ENCODE measurements around the gene CA5A. TPM values are rescaled to one million over a fixed set of nuclear protein-coding genes. Genes with fewer than 3 reads are reported as not detected.
A peak's percentile ranks its signal among the peaks of the same experiment; 100 is the strongest.

The CA5A gene
- total and polyA plus RNA-seq, 2 of the 13 experiments (the other 11 are each of a cell fraction or from before 2014, with no cell fraction given): 66.8 to 106 TPM

DNA sequence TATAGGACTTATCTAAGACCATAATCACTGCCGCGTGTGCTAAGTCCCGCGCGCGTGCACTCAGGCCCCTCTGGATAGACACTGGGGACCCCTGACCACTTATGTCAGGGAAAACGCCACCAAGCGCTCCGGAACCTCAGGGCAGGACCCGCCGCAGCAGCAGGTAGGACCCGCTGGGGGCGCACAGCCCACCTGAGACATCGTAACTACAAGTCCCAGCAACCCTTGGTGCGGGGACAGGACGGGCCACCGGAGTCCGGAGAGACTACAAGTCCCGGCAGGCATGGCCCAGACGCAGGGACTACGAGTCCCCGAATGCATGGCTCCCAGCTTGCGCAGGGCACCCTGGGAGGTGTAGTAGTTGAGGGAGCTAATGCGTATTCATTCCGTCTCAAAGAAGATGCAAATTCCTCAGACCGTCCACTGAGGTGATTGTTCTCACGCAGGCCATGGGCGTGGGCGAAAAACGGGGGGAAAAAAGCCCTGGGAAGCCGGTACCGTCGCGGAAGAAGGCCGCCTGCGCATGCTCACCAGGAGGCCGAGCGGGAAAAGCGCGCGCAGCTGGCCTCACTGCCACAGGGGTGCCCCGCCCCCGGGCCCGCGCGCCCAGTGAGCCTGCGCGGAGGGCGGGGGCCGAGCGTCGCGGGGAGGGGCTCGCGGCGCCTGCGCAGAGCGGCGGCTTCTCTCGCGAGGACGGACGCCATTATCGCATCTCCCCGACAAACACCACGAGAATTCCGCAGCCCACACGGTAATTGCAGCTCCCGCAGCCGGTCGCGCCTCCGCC lies 14.6 kb upstream of the CA5A start, which contains the start of gene BANP (continued):
- TF ChIP-seq TARDBP (CRISPR knock-in tag; IDR thresholded peaks at IDR 0.05) (peak; percentile 90; the same call in 1 of the 2 replicates), STAG1 (CRISPR knock-in tag; IDR thresholded peaks at IDR 0.05) (peak; percentile 31; the same call in 1 of the 2 replicates), ZNF563 (CRISPR knock-in tag; IDR thresholded peaks at IDR 0.05) (peak; percentile 58), TP53 (CRISPR knock-in tag; conservative IDR thresholded peaks at IDR 0.05) (peak; percentile 92; the same call in 1 of the 2 replicates), HNRNPL (IDR thresholded peaks at IDR 0.05; ENCODE audit: low read depth, low read length) (peak; percentile 66; the same call in 1 of the 2 replicates), ATF7-NPFF (CRISPR knock-in tag; IDR thresholded peaks at IDR 0.05; ENCODE audit: low read depth) (peak; percentile 67; the same call in 1 of the 2 replicates), POGZ (CRISPR knock-in tag; IDR thresholded peaks at IDR 0.05) (peak; percentile 86; the same call in 1 of the 2 replicates), ARID2 (CRISPR knock-in tag; IDR thresholded peaks at IDR 0.05; ENCODE audit: borderline replicate concordance) (no peak), ZNF737 (CRISPR knock-in tag; IDR thresholded peaks at IDR 0.05; ENCODE audit: borderline replicate concordance) (0 out of 2 replicates have a peak, but pooled peaks have one; percentile 12), KLF6 (CRISPR knock-in tag; IDR thresholded peaks at IDR 0.05) (peak; percentile 13; the same call in 1 of the 2 replicates), ZNF121 (CRISPR knock-in tag; IDR thresholded peaks at IDR 0.05) (no peak), MAZ (IDR thresholded peaks at IDR 0.05; ENCODE audit: borderline replicate concordance, low read depth, low read length) (peak; percentile 99), MAZ (CRISPR knock-in tag; IDR thresholded peaks at IDR 0.05; ENCODE audit: low read depth) (peak; percentile 100), ZNF136 (CRISPR knock-in tag; IDR thresholded peaks at IDR 0.05; ENCODE audit: low read depth) (0 out of 2 replicates have a peak, but pooled peaks have one; percentile 37), ZNF644 (CRISPR knock-in tag; IDR thresholded peaks at IDR 0.05; ENCODE audit: low read depth) (no peak), ZNF350 (CRISPR knock-in tag; IDR thresholded peaks at IDR 0.05; ENCODE audit: borderline replicate concordance, low read depth) (peak; percentile 98), ZNF496 (CRISPR knock-in tag; IDR thresholded peaks at IDR 0.05; ENCODE audit: insufficient replicate concordance) (no peak), MZF1 (CRISPR knock-in tag; IDR thresholded peaks at IDR 0.05; ENCODE audit: borderline replicate concordance) (peak; percentile 81; the same call in 1 of the 2 replicates), ZNF260 (CRISPR knock-in tag; IDR thresholded peaks at IDR 0.05; ENCODE audit: borderline replicate concordance, low read depth) (no peak)
- TF ChIP-seq, protein P1, sequence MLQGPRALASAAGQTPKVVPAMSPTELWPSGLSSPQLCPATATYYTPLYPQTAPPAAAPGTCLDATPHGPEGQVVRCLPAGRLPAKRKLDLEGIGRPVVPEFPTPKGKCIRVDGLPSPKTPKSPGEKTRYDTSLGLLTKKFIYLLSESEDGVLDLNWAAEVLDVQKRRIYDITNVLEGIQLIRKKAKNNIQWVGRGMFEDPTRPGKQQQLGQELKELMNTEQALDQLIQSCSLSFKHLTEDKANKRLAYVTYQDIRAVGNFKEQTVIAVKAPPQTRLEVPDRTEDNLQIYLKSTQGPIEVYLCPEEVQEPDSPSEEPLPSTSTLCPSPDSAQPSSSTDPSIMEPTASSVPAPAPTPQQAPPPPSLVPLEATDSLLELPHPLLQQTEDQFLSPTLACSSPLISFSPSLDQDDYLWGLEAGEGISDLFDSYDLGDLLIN (CRISPR knock-in tag; IDR thresholded peaks at IDR 0.05; ENCODE audit: borderline replicate concordance): peak; percentile 91
- TF ChIP-seq, protein P2, sequence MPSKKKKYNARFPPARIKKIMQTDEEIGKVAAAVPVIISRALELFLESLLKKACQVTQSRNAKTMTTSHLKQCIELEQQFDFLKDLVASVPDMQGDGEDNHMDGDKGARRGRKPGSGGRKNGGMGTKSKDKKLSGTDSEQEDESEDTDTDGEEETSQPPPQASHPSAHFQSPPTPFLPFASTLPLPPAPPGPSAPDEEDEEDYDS (CRISPR knock-in tag; IDR thresholded peaks at IDR 0.05): peak; percentile 72
- TF ChIP-seq, protein P3, sequence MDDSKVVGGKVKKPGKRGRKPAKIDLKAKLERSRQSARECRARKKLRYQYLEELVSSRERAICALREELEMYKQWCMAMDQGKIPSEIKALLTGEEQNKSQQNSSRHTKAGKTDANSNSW (CRISPR knock-in tag; IDR thresholded peaks at IDR 0.05; ENCODE audit: borderline replicate concordance): 0 out of 2 replicates have a peak, but pooled peaks have one; percentile 69
- TF ChIP-seq, protein P4, sequence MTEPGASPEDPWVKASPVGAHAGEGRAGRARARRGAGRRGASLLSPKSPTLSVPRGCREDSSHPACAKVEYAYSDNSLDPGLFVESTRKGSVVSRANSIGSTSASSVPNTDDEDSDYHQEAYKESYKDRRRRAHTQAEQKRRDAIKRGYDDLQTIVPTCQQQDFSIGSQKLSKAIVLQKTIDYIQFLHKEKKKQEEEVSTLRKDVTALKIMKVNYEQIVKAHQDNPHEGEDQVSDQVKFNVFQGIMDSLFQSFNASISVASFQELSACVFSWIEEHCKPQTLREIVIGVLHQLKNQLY (CRISPR knock-in tag; IDR thresholded peaks at IDR 0.05): peak; percentile 68
- TF ChIP-seq, protein P5, sequence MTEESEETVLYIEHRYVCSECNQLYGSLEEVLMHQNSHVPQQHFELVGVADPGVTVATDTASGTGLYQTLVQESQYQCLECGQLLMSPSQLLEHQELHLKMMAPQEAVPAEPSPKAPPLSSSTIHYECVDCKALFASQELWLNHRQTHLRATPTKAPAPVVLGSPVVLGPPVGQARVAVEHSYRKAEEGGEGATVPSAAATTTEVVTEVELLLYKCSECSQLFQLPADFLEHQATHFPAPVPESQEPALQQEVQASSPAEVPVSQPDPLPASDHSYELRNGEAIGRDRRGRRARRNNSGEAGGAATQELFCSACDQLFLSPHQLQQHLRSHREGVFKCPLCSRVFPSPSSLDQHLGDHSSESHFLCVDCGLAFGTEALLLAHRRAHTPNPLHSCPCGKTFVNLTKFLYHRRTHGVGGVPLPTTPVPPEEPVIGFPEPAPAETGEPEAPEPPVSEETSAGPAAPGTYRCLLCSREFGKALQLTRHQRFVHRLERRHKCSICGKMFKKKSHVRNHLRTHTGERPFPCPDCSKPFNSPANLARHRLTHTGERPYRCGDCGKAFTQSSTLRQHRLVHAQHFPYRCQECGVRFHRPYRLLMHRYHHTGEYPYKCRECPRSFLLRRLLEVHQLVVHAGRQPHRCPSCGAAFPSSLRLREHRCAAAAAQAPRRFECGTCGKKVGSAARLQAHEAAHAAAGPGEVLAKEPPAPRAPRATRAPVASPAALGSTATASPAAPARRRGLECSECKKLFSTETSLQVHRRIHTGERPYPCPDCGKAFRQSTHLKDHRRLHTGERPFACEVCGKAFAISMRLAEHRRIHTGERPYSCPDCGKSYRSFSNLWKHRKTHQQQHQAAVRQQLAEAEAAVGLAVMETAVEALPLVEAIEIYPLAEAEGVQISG (CRISPR knock-in tag; IDR thresholded peaks at IDR 0.05): peak; percentile 97
